Muscle layer of duodenum (tissue), 2 donors: ENCODE data around the gene GSTM4.
"Not testable (repeated sequence)": the region's sequence is repeated elsewhere in the genome, so short reads cannot be mapped to it uniquely, and the experiment has no call there.

Experiments
- H3K27ac ChIP-seq: one replicate; pipeline ENCODE4 v1.7.0; 2013; ENCODE audit warnings: mild to moderate bottlenecking, low read length
- H3K27me3 ChIP-seq: one replicate; pipeline ENCODE4 v1.7.0; 2013; ENCODE audit warnings: low read depth, mild to moderate bottlenecking, control low read depth, low read length
- H3K36me3 ChIP-seq, 2 donors: one replicate each; pipeline ENCODE4 v1.7.0; 2013; ENCODE audit warnings: low read length in 2 of 2, control low read depth in 1 of 2, mild to moderate bottlenecking in 1 of 2; ENCODE audit not compliant: insufficient read depth in 2 of 2, control insufficient read depth in 1 of 2
- H3K4me1 ChIP-seq, 2 donors: one replicate each; pipeline ENCODE4 v1.7.0; 2013; ENCODE audit warnings: low read length in 2 of 2, mild to moderate bottlenecking in 2 of 2, control low read depth in 1 of 2, moderate library complexity in 1 of 2; ENCODE audit not compliant: insufficient read depth in 2 of 2, control insufficient read depth in 1 of 2
- H3K4me3 ChIP-seq, 2 donors: one replicate each; pipeline ENCODE4 v1.7.0; 2013; ENCODE audit warnings: low read length in 2 of 2, low read depth in 1 of 2, mild to moderate bottlenecking in 1 of 2
- H3K9me3 ChIP-seq, 2 donors: one replicate each; pipeline ENCODE4 v1.7.0; 2013; ENCODE audit warnings: low read length in 2 of 2, control low read depth in 1 of 2, mild to moderate bottlenecking in 1 of 2; ENCODE audit not compliant: control insufficient read depth in 1 of 2
- donor health status: healthy.

GSTM4 gene

DNA sequence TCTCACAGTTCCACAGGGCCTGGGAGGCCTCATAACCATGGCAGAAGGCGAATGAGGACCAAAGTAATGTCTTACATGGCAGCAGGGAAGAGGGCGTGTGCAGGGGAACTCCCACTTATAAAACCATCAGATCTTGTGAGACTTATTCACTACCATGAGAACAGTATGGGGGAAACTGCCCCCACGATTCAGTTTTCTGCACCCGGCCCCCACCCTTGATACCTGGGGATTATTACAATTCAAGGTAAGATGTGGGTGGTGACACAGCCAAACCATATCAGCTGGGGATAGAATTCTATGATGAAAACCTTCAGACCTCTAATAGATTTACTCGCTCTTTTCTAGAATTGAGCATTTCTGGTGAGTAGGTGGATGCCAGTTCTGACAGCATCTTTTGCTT is 38.5 kb downstream of the GSTM4 start:
- not testable (repeated sequence) for H3K27me3 ChIP-seq, H3K27ac ChIP-seq, H3K4me1 ChIP-seq, H3K9me3 ChIP-seq, H3K36me3 ChIP-seq, H3K4me3 ChIP-seq

DNA sequence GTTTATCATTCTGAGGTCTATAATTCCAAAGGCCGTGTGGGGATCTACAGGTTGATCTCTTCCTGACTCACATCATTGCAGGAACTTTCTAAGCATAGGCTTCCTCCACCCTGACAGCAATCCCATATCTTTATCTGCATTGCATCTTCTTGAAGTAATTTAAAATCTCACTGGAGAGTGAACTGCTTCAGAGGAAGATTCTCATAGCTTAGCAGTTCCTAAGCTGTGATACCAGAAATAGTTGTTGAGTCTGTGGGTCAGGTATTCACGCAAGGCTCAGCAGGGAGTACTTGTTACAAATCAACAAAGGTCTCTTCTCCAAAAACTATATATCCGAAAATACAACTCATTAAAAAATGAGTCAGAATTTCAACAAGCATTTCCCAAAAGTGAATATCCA is 39.2 kb downstream of the GSTM4 start:
- not testable (repeated sequence) for H3K9me3 ChIP-seq, H3K27me3 ChIP-seq, H3K4me3 ChIP-seq, H3K36me3 ChIP-seq, H3K27ac ChIP-seq, H3K4me1 ChIP-seq

DNA sequence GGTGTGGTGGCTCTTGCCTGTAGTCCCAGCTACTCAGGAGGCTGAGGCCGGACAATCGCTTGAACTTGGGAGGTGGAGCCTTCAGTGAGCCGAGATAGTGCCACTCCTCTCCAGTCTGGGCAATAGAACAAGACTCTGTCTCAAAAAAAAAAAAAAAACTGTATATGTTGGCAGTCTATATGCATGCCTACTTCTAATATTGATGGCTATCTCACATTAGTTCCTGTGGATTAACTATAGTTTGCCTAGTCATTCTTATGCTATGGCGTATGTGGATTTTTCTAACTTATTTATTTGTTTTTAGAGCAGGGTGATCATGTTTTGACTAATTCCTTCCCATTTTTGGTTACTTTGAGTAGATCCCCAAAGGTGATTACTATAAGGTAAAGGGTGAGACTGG is 41.2 kb downstream of the GSTM4 start:
- Histone ChIP-seq H3K4me1 (no peaks in the 10 kb centered on the region), H3K27me3 (no peaks in the 10 kb centered on the region), H3K27ac (no peak overlapping the region), H3K9me3 (no peaks in the 10 kb centered on the region), H3K4me3 (no peak overlapping the region), H3K36me3 (no peaks in the 10 kb centered on the region)

DNA sequence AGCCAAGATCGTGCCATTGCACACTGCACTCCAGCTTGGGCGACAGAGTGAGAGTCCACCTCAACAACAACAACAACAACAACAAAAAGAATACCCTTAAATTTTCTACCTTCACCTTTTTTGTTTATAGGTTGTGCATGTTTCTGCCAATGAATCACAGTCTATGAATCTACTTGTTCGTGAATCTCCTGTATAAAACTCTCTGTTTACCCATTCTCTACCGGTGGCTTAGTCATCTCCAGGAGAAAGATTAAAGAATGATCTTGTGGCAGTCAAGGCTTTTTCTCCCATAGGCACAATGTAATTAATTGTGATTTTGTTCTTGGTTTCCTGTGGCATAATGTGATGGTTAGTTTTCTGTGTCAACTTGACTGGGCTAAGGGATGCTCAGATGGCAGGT is 42.0 kb downstream of the GSTM4 start:
- not testable (repeated sequence) for H3K27me3 ChIP-seq, H3K9me3 ChIP-seq, H3K4me3 ChIP-seq, H3K27ac ChIP-seq, H3K36me3 ChIP-seq, H3K4me1 ChIP-seq

DNA sequence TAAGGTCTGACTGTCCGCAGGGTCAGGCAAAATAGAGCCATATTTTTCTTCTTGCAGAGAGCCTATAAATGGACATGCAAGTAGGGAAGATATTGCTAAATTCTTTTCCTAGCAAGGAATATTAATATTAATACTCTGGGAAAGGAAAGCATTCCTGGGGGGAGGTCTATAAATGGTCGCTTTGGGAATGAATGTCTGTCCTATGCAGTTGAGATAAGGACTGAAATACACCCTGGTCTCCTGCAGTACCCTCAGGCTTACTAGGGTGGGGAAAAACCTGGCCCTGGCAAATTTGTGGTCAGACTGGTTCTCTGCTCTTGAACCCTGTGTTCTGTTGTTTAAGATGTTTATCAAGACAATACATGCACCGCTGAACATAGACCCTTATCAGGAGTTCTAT is 47.0 kb downstream of the GSTM4 start:
- not testable (repeated sequence) for H3K27me3 ChIP-seq, H3K4me3 ChIP-seq, H3K9me3 ChIP-seq, H3K36me3 ChIP-seq, H3K27ac ChIP-seq, H3K4me1 ChIP-seq

DNA sequence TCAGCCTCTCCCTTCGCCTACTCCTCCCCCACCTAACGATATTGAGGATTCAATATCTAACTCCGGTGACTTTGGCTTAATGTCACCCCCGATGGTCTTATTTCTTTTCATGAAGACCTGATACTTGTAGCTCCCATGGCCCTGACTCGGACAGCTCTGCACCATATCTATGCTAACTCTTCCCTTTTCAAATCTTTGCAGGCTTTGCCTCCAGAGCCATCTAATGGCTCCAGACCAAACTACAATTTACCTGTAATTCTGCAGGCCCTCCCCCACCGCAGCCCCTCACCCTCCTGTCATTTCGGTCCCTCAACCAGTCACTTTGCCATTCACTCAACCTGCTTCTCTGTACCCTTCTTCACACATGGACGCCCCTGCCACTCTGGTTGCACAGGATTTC is 48.3 kb downstream of the GSTM4 start:
- no peak overlapping the region for H3K4me3 ChIP-seq
- no peak overlapping the region for H3K27ac ChIP-seq
- H3K9me3 ChIP-seq: peaks cover 0 to 5% of the 10 kb centered on the region in 2 donors
- no peaks in the 10 kb centered on the region for H3K36me3 ChIP-seq
- no peaks in the 10 kb centered on the region for H3K27me3 ChIP-seq
- no peaks in the 10 kb centered on the region for H3K4me1 ChIP-seq

DNA sequence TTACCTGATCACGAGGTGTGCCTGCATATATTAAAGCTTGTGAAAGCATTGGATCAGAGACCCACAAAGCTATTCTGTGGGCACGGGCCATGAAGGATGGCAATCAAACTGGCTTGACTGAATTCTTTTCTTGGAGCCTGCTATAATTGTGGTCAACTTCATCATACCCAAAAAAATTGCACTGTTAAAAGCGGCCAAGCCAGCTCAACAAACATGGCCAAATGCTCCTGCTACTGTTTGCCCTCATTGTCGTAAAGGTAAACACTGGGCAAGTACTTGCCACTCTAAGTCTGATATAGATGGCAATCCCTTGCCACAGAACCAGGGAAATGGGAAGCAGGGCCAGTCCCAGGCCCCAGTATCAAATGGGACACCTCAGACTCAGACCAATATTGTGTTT is 49.5 kb downstream of the GSTM4 start:
- peaks cover 0 to 5% of the 10 kb centered on the region in 2 donors for H3K9me3 ChIP-seq
- no peaks in the 10 kb centered on the region for H3K36me3 ChIP-seq
- no peak overlapping the region for H3K4me3 ChIP-seq
- H3K27ac ChIP-seq: no peak overlapping the region
- H3K27me3 ChIP-seq: no peaks in the 10 kb centered on the region
- H3K4me1 ChIP-seq: no peaks in the 10 kb centered on the region

DNA sequence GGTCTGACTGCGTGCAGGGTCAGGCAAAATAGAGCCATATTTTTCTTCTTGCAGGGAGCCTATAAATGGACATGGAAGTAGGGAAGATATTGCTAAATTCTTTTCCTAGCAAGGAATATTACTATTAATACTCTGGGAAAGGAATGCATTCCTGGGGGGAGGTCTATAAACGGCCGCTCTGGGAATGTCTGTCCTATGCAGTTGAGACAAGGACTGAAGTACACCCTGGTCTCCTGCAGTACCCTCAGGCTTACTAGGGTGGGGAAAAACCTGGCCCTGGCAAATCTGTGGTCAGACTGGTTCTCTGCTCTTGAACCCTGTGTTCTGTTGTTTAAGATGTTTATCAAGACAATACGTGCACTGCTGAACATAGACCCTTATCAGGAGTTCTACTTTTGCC is 53.0 kb downstream of the GSTM4 start:
- H3K4me3 ChIP-seq, H3K27ac ChIP-seq, H3K36me3 ChIP-seq, H3K27me3 ChIP-seq, H3K4me1 ChIP-seq, H3K9me3 ChIP-seq: not testable (repeated sequence)

DNA sequence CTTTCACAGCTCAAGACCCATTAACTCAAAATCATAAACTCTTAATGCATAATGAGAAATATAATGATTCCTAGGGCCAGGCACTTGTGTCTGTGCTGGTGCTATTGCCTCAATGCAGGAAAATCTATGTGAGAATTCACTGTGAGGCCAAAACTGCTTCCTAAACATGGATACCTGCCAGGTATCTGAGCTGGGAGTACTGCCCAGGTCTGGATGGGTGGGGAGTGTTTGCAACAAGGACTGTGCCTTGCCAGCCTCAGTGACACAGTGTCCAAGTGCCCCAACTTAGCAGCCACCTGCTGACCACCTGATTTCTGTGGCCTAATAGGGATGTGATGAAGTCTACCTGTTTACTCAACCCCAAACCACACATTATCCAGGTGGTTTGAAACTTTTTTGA is 53.9 kb downstream of the GSTM4 start:
- not testable (repeated sequence) for H3K9me3 ChIP-seq, H3K27ac ChIP-seq, H3K27me3 ChIP-seq, H3K4me3 ChIP-seq, H3K36me3 ChIP-seq
- peaks cover 0 to 12% of the 10 kb centered on the region in 2 donors for H3K4me1 ChIP-seq
